PC-3 (cell line): ENCODE measurements around the gene BLOC1S1. TPM values are rescaled to one million over a fixed set of nuclear protein-coding genes. Genes with fewer than 3 reads are reported as not detected.

Source experiments
- ATAC-seq: fragments of 200-7000 bp; cut with Tn5 transposase; 2 replicates; pipeline ENCODE4 v1.9.1; 2020; ENCODE audit warnings: mild to moderate bottlenecking, moderate library complexity
- BruUV-seq: library from RNA; stranded (reverse); fragments of 400-500 nt; replicated peaks from 2 replicates; lab custom pipeline; 2021; lab: Mats Ljungman, UMichigan
- CTCF ChIA-PET: fragments of 300-600 bp; sonication (Branson Sonifier 250); formaldehyde crosslinking; loops from one replicate; lab custom pipeline; 2022; ENCODE audit warnings: antibody characterized with exemption; lab: Charles Lee
- POLR2A ChIA-PET: fragments of 300-600 bp; sonication (Branson Sonifier 250); formaldehyde crosslinking; loops from one replicate; lab custom pipeline; 2022; ENCODE audit warnings: antibody characterized with exemption; ENCODE audit not compliant: unreplicated experiment; lab: Charles Lee
- DNase-seq: peaks from one replicate; pipeline ENCODE4 v3.0.0-alpha.2; 2015
- H2AFZ ChIP-seq: fragments of 300-600 bp; sonication (generic); 2 replicates; pipeline ENCODE4 v1.6.0; 2016; ENCODE audit warnings: antibody characterized with exemption, low read length
- H3F3A ChIP-seq: fragments of 300-600 bp; sonication (generic); one replicate; pipeline ENCODE4 v1.6.0; 2017; ENCODE audit warnings: antibody characterized with exemption, low read length, control low read depth, mild to moderate bottlenecking; ENCODE audit not compliant: unreplicated experiment
- H3K27ac ChIP-seq: fragments of 300-600 bp; sonication (generic); 2 replicates; pipeline ENCODE4 v1.5.1; 2016; ENCODE audit warnings: mild to moderate bottlenecking, low read length
- H3K27me3 ChIP-seq: fragments of 300-600 bp; sonication (generic); 2 replicates; pipeline ENCODE4 v1.6.1; 2016; ENCODE audit warnings: low read length, mixed read lengths
- H3K36me3 ChIP-seq: fragments of 300-600 bp; sonication (generic); 2 replicates; pipeline ENCODE4 v1.6.1; 2016; ENCODE audit warnings: low read depth, mixed run types, low read length, mixed read lengths
- H3K4me1 ChIP-seq: fragments of 300-600 bp; sonication (generic); 2 replicates; pipeline ENCODE4 v1.5.1; 2016; ENCODE audit warnings: low read length; ENCODE audit not compliant: insufficient read depth
- H3K4me2 ChIP-seq: fragments of 300-600 bp; sonication (generic); 2 replicates; pipeline ENCODE4 v1.6.0; 2016; ENCODE audit warnings: low read length
- H3K4me3 ChIP-seq: fragments of 300-600 bp; sonication (generic); 2 replicates; pipeline ENCODE4 v1.5.1; 2016; ENCODE audit warnings: mild to moderate bottlenecking, low read length, mixed read lengths
- H3K79me2 ChIP-seq: fragments of 300-600 bp; sonication (generic); 2 replicates; pipeline ENCODE4 v1.6.1; 2017; ENCODE audit warnings: low read length, mixed read lengths
- H3K9ac ChIP-seq: fragments of 300-600 bp; sonication (generic); 2 replicates; pipeline ENCODE4 v1.6.0; 2016; ENCODE audit warnings: mild to moderate bottlenecking, low read length
- H3K9me2 ChIP-seq: fragments of 300-600 bp; sonication (generic); replicated peaks from 2 replicates; pipeline ENCODE4 v1.6.1; 2016; ENCODE audit warnings: mixed run types, low read length, mixed read lengths
- H3K9me3 ChIP-seq: fragments of 300-600 bp; sonication (generic); 2 replicates; pipeline ENCODE4 v1.6.1; 2016; ENCODE audit warnings: low read length, mixed read lengths
- H4K20me1 ChIP-seq: fragments of 300-600 bp; sonication (generic); 2 replicates; pipeline ENCODE4 v1.6.1; 2016; ENCODE audit warnings: low read length, mixed read lengths
- CTCF ChIP-seq: fragments of 300-600 bp; sonication (generic); conservative IDR thresholded peaks from 2 replicates; pipeline ENCODE4 v1.5.1; 2017; ENCODE audit warnings: antibody characterized with exemption, low read depth, mild to moderate bottlenecking, low read length
- EZH2 ChIP-seq: fragments of 300-600 bp; sonication (generic); IDR thresholded peaks from one replicate; pipeline ENCODE4 v1.6.1; 2017; ENCODE audit warnings: antibody characterized with exemption, mild to moderate bottlenecking, low read length; ENCODE audit not compliant: unreplicated experiment
- EZH2phosphoT487 ChIP-seq: fragments of 300-600 bp; sonication (generic); IDR thresholded peaks from 2 replicates; pipeline ENCODE4 v1.6.1; 2018; ENCODE audit warnings: mild to moderate bottlenecking, antibody characterized with exemption, low read length, borderline replicate concordance
- intact Hi-C: fragments of 100-400 bp; cut with micrococcal nuclease; formaldehyde crosslinking; loops from 2 replicates; pipeline ENCODE4 v1.9.0; 2023
- total RNA-seq: library from RNA; depleted of rRNA; stranded (reverse); fragments of >200 nt; gene quantifications from 2 replicates; pipeline ENCODE4 v1.2.3, GENCODE V29; 2014

The BLOC1S1 gene
- total RNA-seq, 1 experiment from 2014 or later: 90.8 TPM

- ChIA-PET POLR2A (no interaction called here), CTCF (no interaction called here)
- intact Hi-C loops: no loop called here
- Histone ChIP-seq H4K20me1 (no peaks in the 10 kb centered on the region), H3K9me3 (no peaks in the 10 kb centered on the region), H3F3A (no peaks in the 10 kb centered on the region), H3K9me2 (no peaks in the 10 kb centered on the region), H3K36me3 (no peaks in the 10 kb centered on the region), H3K79me2 (no peaks in the 10 kb centered on the region; the same call in 1 of the 2 replicates), H3K4me1 (0 out of 2 replicates have a peak, but pooled peaks cover 12% of the 10 kb centered on the region), H2AFZ (no peak overlapping the region), H3K4me2 (no peak overlapping the region), H3K27ac (no peak overlapping the region), H3K4me3 (no peak overlapping the region), H3K27me3 (no peaks in the 10 kb centered on the region), H3K9ac (no peak overlapping the region)
- ATAC-seq: no peak
- BruUV-seq: no TSS peak
- TF ChIP-seq EZH2phosphoT487 (no peak), EZH2 (no peak), CTCF (no peak)
- no peak for DNase-seq
These were observed 32.2 kb upstream of the BLOC1S1 start for GRCh38 chr12:55683676-55684075.

- intact Hi-C loops: no loop called here
- ChIA-PET POLR2A (no interaction called here), CTCF (no interaction called here)
- Histone ChIP-seq H3K27ac (no peak overlapping the region), H3K79me2 (no peaks in the 10 kb centered on the region; the same call in 1 of the 2 replicates), H3K9me2 (no peaks in the 10 kb centered on the region), H3K36me3 (no peaks in the 10 kb centered on the region), H3K4me2 (no peak overlapping the region), H3K9ac (no peak overlapping the region), H3F3A (no peaks in the 10 kb centered on the region), H3K27me3 (no peaks in the 10 kb centered on the region), H4K20me1 (no peaks in the 10 kb centered on the region), H3K9me3 (no peaks in the 10 kb centered on the region), H3K4me3 (no peak overlapping the region), H2AFZ (no peak overlapping the region), H3K4me1 (0 out of 2 replicates have a peak, but pooled peaks cover 12% of the 10 kb centered on the region)
- no peak for ATAC-seq
- TF ChIP-seq EZH2: no peak
- TF ChIP-seq CTCF: no peak
- TF ChIP-seq EZH2phosphoT487: no peak
- BruUV-seq: no TSS peak
- no peak for DNase-seq
These were observed 31.0 kb upstream of the BLOC1S1 start for GRCh38 chr12:55684761-55685370.

GRCh38 chr12:55685671-55686070 is 30.2 kb upstream of the BLOC1S1 start:
- Histone ChIP-seq H3K4me2 (no peak overlapping the region), H3K9me2 (no peaks in the 10 kb centered on the region), H3K9me3 (no peaks in the 10 kb centered on the region), H3K27me3 (no peaks in the 10 kb centered on the region), H3K27ac (no peak overlapping the region), H3F3A (no peaks in the 10 kb centered on the region), H4K20me1 (no peaks in the 10 kb centered on the region), H3K36me3 (no peaks in the 10 kb centered on the region), H3K9ac (no peak overlapping the region), H2AFZ (no peak overlapping the region), H3K4me3 (no peak overlapping the region), H3K79me2 (no peaks in the 10 kb centered on the region; the same call in 1 of the 2 replicates), H3K4me1 (0 out of 2 replicates have a peak, but pooled peaks cover 12% of the 10 kb centered on the region)
- intact Hi-C loops: no loop called here
- no TSS peak for BruUV-seq
- no peak for DNase-seq
- no peak for ATAC-seq
- CTCF ChIA-PET: no interaction called here
- TF ChIP-seq EZH2 (no peak), CTCF (no peak), EZH2phosphoT487 (no peak)
- POLR2A ChIA-PET: no interaction called here
